HepG2 (cell line): Measurements from ENCODE around the gene EPO. TPM values are rescaled to one million over a fixed set of nuclear protein-coding genes. Genes with fewer than 3 reads are reported as not detected.

Experiments used
- EEA1 ChIP-seq: sonication (generic); formaldehyde crosslinking; IDR thresholded peaks from 2 replicates; pipeline ENCODE4 v1.5.1; 2020; ENCODE audit warnings: mild to moderate bottlenecking, missing genetic modification reagents, borderline replicate concordance
- JUNB ChIP-seq: sonication (generic); formaldehyde crosslinking; IDR thresholded peaks from 2 replicates; pipeline ENCODE4 v1.8.0; 2022; ENCODE audit warnings: missing genetic modification reagents, mild to moderate bottlenecking, borderline replicate concordance
- SALL1 ChIP-seq: sonication (generic); formaldehyde crosslinking; IDR thresholded peaks from 2 replicates; pipeline ENCODE4 v1.8.0; 2022; ENCODE audit warnings: mild to moderate bottlenecking, missing genetic modification reagents
- ZBTB38 ChIP-seq: sonication (generic); formaldehyde crosslinking; IDR thresholded peaks from 2 replicates; pipeline ENCODE4 v1.5.1; 2020; ENCODE audit warnings: mild to moderate bottlenecking, missing genetic modification reagents
- ZNF24 ChIP-seq: fragments of 450-650 bp; IDR thresholded peaks from 2 replicates; pipeline ENCODE4 v1.6.1; 2017; ENCODE audit warnings: antibody characterized with exemption, mild to moderate bottlenecking
- polyA plus RNA-seq, 8 experiments: library from polyadenylated mRNA; depleted of rRNA in 3 of 8; stranded (reverse) in 7 of 8; unstranded in 1 of 8; fragments of >200 nt; fragmentation: Illumina TruSeq in 4 of 8; extraction: Trizol in 4 of 8; gene quantifications; 2 replicates each; pipeline versions ENCODE4 v1.2.1 to v1.2.3, GENCODE V29; 2011 to 2016; ENCODE audit warnings: low read depth in 4 of 8, missing spikeins in 1 of 8, mixed read lengths in 1 of 8; ENCODE audit not compliant: insufficient read depth in 1 of 8
- total RNA-seq, 5 experiments: library from RNA; depleted of rRNA; stranded (reverse); fragments of >200 nt; fragmentation: Illumina TruSeq; extraction: Trizol; gene quantifications; 2 replicates each; pipeline ENCODE4 v1.2.3, GENCODE V29; 2016; ENCODE audit warnings: low read depth in 1 of 5
- TF ChIP-seq, protein P1 (sequence below): sonication (generic); formaldehyde crosslinking; IDR thresholded peaks from 2 replicates; pipeline ENCODE4 v1.5.0; 2020; ENCODE audit warnings: mild to moderate bottlenecking, missing genetic modification reagents, borderline replicate concordance
- TF ChIP-seq, protein P2 (sequence below): sonication (generic); formaldehyde crosslinking; IDR thresholded peaks from 2 replicates; pipeline ENCODE4 v1.5.1; 2020; ENCODE audit warnings: mild to moderate bottlenecking, missing genetic modification reagents, moderate library complexity
- TF ChIP-seq, protein P3 (sequence below): sonication (generic); formaldehyde crosslinking; IDR thresholded peaks from 2 replicates; pipeline ENCODE4 v1.9.0; 2022; ENCODE audit warnings: missing genetic modification reagents, mild to moderate bottlenecking, borderline replicate concordance
- TF ChIP-seq, protein P4 (sequence below), 2 experiments: sonication (generic) in 1 of 2; formaldehyde crosslinking in 1 of 2; IDR thresholded peaks; 2 replicates each; pipeline versions ENCODE4 v1.5.1 to v1.6.1; 2011 to 2020; ENCODE audit warnings: borderline replicate concordance in 1 of 2, low read depth in 1 of 2, low read length in 1 of 2, mild to moderate bottlenecking in 1 of 2, missing genetic modification reagents in 1 of 2, moderate library complexity in 1 of 2

Gene EPO
- total and polyA plus RNA-seq, 2 of the 13 experiments (the other 11 are each of a cell fraction or from before 2014, with no cell fraction given) = 10.3 to 25.7 TPM

DNA sequence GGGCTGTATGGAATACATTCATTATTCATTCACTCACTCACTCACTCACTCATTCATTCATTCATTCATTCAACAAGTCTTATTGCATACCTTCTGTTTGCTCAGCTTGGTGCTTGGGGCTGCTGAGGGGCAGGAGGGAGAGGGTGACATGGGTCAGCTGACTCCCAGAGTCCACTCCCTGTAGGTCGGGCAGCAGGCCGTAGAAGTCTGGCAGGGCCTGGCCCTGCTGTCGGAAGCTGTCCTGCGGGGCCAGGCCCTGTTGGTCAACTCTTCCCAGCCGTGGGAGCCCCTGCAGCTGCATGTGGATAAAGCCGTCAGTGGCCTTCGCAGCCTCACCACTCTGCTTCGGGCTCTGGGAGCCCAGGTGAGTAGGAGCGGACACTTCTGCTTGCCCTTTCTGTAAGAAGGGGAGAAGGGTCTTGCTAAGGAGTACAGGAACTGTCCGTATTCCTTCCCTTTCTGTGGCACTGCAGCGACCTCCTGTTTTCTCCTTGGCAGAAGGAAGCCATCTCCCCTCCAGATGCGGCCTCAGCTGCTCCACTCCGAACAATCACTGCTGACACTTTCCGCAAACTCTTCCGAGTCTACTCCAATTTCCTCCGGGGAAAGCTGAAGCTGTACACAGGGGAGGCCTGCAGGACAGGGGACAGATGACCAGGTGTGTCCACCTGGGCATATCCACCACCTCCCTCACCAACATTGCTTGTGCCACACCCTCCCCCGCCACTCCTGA, 2.4 kb downstream of the EPO start (continued):
- TF ChIP-seq, protein P1, sequence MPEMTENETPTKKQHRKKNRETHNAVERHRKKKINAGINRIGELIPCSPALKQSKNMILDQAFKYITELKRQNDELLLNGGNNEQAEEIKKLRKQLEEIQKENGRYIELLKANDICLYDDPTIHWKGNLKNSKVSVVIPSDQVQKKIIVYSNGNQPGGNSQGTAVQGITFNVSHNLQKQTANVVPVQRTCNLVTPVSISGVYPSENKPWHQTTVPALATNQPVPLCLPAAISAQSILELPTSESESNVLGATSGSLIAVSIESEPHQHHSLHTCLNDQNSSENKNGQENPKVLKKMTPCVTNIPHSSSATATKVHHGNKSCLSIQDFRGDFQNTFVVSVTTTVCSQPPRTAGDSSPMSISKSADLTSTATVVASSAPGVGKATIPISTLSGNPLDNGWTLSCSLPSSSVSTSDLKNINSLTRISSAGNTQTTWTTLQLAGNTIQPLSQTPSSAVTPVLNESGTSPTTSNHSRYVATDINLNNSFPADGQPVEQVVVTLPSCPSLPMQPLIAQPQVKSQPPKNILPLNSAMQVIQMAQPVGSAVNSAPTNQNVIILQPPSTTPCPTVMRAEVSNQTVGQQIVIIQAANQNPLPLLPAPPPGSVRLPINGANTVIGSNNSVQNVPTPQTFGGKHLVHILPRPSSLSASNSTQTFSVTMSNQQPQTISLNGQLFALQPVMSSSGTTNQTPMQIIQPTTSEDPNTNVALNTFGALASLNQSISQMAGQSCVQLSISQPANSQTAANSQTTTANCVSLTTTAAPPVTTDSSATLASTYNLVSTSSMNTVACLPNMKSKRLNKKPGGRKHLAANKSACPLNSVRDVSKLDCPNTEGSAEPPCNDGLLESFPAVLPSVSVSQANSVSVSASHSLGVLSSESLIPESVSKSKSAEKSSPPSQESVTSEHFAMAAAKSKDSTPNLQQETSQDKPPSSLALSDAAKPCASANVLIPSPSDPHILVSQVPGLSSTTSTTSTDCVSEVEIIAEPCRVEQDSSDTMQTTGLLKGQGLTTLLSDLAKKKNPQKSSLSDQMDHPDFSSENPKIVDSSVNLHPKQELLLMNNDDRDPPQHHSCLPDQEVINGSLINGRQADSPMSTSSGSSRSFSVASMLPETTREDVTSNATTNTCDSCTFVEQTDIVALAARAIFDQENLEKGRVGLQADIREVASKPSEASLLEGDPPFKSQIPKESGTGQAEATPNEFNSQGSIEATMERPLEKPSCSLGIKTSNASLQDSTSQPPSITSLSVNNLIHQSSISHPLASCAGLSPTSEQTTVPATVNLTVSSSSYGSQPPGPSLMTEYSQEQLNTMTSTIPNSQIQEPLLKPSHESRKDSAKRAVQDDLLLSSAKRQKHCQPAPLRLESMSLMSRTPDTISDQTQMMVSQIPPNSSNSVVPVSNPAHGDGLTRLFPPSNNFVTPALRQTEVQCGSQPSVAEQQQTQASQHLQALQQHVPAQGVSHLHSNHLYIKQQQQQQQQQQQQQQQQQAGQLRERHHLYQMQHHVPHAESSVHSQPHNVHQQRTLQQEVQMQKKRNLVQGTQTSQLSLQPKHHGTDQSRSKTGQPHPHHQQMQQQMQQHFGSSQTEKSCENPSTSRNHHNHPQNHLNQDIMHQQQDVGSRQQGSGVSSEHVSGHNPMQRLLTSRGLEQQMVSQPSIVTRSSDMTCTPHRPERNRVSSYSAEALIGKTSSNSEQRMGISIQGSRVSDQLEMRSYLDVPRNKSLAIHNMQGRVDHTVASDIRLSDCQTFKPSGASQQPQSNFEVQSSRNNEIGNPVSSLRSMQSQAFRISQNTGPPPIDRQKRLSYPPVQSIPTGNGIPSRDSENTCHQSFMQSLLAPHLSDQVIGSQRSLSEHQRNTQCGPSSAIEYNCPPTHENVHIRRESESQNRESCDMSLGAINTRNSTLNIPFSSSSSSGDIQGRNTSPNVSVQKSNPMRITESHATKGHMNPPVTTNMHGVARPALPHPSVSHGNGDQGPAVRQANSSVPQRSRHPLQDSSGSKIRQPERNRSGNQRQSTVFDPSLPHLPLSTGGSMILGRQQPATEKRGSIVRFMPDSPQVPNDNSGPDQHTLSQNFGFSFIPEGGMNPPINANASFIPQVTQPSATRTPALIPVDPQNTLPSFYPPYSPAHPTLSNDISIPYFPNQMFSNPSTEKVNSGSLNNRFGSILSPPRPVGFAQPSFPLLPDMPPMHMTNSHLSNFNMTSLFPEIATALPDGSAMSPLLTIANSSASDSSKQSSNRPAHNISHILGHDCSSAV (CRISPR knock-in tag) = no peak
- TF ChIP-seq, protein P2, sequence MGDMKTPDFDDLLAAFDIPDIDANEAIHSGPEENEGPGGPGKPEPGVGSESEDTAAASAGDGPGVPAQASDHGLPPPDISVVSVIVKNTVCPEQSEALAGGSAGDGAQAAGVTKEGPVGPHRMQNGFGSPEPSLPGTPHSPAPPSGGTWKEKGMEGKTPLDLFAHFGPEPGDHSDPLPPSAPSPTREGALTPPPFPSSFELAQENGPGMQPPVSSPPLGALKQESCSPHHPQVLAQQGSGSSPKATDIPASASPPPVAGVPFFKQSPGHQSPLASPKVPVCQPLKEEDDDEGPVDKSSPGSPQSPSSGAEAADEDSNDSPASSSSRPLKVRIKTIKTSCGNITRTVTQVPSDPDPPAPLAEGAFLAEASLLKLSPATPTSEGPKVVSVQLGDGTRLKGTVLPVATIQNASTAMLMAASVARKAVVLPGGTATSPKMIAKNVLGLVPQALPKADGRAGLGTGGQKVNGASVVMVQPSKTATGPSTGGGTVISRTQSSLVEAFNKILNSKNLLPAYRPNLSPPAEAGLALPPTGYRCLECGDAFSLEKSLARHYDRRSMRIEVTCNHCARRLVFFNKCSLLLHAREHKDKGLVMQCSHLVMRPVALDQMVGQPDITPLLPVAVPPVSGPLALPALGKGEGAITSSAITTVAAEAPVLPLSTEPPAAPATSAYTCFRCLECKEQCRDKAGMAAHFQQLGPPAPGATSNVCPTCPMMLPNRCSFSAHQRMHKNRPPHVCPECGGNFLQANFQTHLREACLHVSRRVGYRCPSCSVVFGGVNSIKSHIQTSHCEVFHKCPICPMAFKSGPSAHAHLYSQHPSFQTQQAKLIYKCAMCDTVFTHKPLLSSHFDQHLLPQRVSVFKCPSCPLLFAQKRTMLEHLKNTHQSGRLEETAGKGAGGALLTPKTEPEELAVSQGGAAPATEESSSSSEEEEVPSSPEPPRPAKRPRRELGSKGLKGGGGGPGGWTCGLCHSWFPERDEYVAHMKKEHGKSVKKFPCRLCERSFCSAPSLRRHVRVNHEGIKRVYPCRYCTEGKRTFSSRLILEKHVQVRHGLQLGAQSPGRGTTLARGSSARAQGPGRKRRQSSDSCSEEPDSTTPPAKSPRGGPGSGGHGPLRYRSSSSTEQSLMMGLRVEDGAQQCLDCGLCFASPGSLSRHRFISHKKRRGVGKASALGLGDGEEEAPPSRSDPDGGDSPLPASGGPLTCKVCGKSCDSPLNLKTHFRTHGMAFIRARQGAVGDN (CRISPR knock-in tag) = peak; percentile 61
- no peak for TF ChIP-seq EEA1
- TF ChIP-seq ZNF24 = peak; percentile 87
- 0 out of 2 replicates have a peak, but pooled peaks have one; percentile 10 for TF ChIP-seq SALL1 (CRISPR knock-in tag)
- TF ChIP-seq JUNB = no peak
- peak; percentile 91 for TF ChIP-seq ZBTB38
- TF ChIP-seq, protein P3, sequence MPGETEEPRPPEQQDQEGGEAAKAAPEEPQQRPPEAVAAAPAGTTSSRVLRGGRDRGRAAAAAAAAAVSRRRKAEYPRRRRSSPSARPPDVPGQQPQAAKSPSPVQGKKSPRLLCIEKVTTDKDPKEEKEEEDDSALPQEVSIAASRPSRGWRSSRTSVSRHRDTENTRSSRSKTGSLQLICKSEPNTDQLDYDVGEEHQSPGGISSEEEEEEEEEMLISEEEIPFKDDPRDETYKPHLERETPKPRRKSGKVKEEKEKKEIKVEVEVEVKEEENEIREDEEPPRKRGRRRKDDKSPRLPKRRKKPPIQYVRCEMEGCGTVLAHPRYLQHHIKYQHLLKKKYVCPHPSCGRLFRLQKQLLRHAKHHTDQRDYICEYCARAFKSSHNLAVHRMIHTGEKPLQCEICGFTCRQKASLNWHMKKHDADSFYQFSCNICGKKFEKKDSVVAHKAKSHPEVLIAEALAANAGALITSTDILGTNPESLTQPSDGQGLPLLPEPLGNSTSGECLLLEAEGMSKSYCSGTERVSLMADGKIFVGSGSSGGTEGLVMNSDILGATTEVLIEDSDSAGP (CRISPR knock-in tag) = 0 out of 2 replicates have a peak, but pooled peaks have one; percentile 6
- TF ChIP-seq, protein P4, sequence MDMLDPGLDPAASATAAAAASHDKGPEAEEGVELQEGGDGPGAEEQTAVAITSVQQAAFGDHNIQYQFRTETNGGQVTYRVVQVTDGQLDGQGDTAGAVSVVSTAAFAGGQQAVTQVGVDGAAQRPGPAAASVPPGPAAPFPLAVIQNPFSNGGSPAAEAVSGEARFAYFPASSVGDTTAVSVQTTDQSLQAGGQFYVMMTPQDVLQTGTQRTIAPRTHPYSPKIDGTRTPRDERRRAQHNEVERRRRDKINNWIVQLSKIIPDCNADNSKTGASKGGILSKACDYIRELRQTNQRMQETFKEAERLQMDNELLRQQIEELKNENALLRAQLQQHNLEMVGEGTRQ (IDR thresholded peaks at IDR 0.05; ENCODE audit: low read depth, low read length) = no peak
- TF ChIP-seq, protein P4 (CRISPR knock-in tag; IDR thresholded peaks at IDR 0.05; ENCODE audit: borderline replicate concordance) = peak; percentile 27; the same call in 1 of the 2 replicates
